Lower lobe of right lung (tissue), 2 donors: ENCODE data around the gene CDC14B. TPM values are rescaled to one million over a fixed set of nuclear protein-coding genes. Genes with fewer than 3 reads are reported as not detected.
A peak's percentile ranks its signal among the peaks of the same experiment; 100 is the strongest.

Source experiments
- ATAC-seq, 2 donors: fragments of 200-7000 bp; cut with Tn5 transposase; one replicate each; pipeline ENCODE4 v1.9.1; 2020 to 2022; ENCODE audit warnings: mild to moderate bottlenecking in 2 of 2, moderate library complexity in 2 of 2
- DNase-seq: peaks from one replicate; pipeline ENCODE4 v3.0.0-alpha.2; 2020
- H3K27ac ChIP-seq: fragments of 200-600 bp; one replicate; pipeline ENCODE4 v1.8.0; 2022
- H3K27me3 ChIP-seq: fragments of 200-600 bp; one replicate; pipeline ENCODE4 v1.8.0; 2022; ENCODE audit warnings: low read depth
- H3K36me3 ChIP-seq: fragments of 200-600 bp; one replicate; pipeline ENCODE4 v1.8.0; 2022; ENCODE audit warnings: mild to moderate bottlenecking
- H3K4me1 ChIP-seq: fragments of 200-600 bp; one replicate; pipeline ENCODE4 v1.8.0; 2022
- H3K4me3 ChIP-seq: fragments of 200-600 bp; one replicate; pipeline ENCODE4 v1.8.0; 2022; ENCODE audit warnings: mild to moderate bottlenecking
- H3K9me3 ChIP-seq: fragments of 200-600 bp; one replicate; pipeline ENCODE4 v1.8.0; 2022
- CTCF ChIP-seq: fragments of 200-600 bp; IDR thresholded peaks from one replicate; pipeline ENCODE4 v1.8.0; 2022; ENCODE audit warnings: antibody characterized with exemption, mild to moderate bottlenecking
- intact Hi-C: fragments of 100-400 bp; cut with DNase I; formaldehyde crosslinking; loops from one replicate; pipeline ENCODE4 v1.11.0; 2022
- total RNA-seq: library from RNA; stranded (reverse); fragmentation: NEBNext Ultra II Directional; extraction: Animal tissue kit (Norgen Biotek cat#: 25700); gene quantifications from one replicate; pipeline ENCODE4 v1.2.1, GENCODE V29; 2021
- donor health status: DM: no; HTN: yes; CAD: no; lungs with severe emphysema.

Gene CDC14B
- total RNA-seq, 1 donor from 2014 or later, result 16.0 TPM

DNA sequence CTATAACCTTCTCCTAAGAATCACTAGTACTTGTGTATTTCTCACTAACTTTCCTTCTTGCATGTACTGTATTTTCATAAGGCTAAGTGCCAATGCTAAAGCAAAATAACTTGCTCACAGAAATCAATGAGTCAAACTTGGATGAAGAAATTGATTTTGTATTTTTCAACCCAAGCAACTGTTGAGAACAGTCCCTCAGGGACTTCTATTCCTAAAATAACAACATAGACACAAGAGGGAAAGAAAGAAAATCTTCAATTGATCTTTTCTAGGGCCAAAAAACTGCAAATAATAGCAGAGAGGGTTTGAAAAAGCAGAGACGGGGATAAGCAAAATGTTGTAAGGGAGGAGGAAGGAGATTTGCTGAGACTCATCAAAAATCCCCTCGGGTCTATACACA, 99.9 kb downstream of the CDC14B start:
- Histone ChIP-seq H3K36me3 (no peaks in the 10 kb centered on the region), H3K27me3 (no peaks in the 10 kb centered on the region), H3K27ac (no peak overlapping the region), H3K9me3 (no peaks in the 10 kb centered on the region), H3K4me3 (no peak overlapping the region), H3K4me1 (peaks cover 8% of the 10 kb centered on the region)
- intact Hi-C loops, result no loop called here
- no peak for TF ChIP-seq CTCF
- DNase-seq, result no peak
- ATAC-seq, result no peak

GRCh38 chr9:96519095-96519494, 100.5 kb downstream of the CDC14B start:
- no peak for ATAC-seq
- Histone ChIP-seq H3K4me1 (peaks cover 11% of the 10 kb centered on the region), H3K9me3 (no peaks in the 10 kb centered on the region), H3K27me3 (no peaks in the 10 kb centered on the region), H3K36me3 (peaks cover 2% of the 10 kb centered on the region), H3K4me3 (no peak overlapping the region), H3K27ac (no peak overlapping the region)
- intact Hi-C loops, result no loop called here
- no peak for TF ChIP-seq CTCF
- DNase-seq, result no peak

GRCh38 chr9:96515621-96516470, 103.8 kb downstream of the CDC14B start:
- Histone ChIP-seq H3K4me3 (no peak overlapping the region), H3K27ac (peak overlapping the region; percentile 59), H3K27me3 (no peaks in the 10 kb centered on the region), H3K4me1 (peaks cover 19% of the 10 kb centered on the region), H3K9me3 (no peaks in the 10 kb centered on the region), H3K36me3 (peaks cover 8% of the 10 kb centered on the region)
- TF ChIP-seq CTCF, result no peak
- peak; percentile 37 to 56 for ATAC-seq
- intact Hi-C loops, result no loop called here
- no peak for DNase-seq

- ATAC-seq (no peak), DNase-seq (no peak)
- TF ChIP-seq CTCF, result no peak
- Histone ChIP-seq H3K27me3 (no peaks in the 10 kb centered on the region), H3K4me1 (peaks cover 19% of the 10 kb centered on the region), H3K9me3 (no peaks in the 10 kb centered on the region), H3K27ac (peak overlapping the region; percentile 59), H3K4me3 (no peak overlapping the region), H3K36me3 (peaks cover 8% of the 10 kb centered on the region)
- intact Hi-C loops, result no loop called here
These were observed 104.9 kb downstream of the CDC14B start for GRCh38 chr9:96514800-96515158.

DNA sequence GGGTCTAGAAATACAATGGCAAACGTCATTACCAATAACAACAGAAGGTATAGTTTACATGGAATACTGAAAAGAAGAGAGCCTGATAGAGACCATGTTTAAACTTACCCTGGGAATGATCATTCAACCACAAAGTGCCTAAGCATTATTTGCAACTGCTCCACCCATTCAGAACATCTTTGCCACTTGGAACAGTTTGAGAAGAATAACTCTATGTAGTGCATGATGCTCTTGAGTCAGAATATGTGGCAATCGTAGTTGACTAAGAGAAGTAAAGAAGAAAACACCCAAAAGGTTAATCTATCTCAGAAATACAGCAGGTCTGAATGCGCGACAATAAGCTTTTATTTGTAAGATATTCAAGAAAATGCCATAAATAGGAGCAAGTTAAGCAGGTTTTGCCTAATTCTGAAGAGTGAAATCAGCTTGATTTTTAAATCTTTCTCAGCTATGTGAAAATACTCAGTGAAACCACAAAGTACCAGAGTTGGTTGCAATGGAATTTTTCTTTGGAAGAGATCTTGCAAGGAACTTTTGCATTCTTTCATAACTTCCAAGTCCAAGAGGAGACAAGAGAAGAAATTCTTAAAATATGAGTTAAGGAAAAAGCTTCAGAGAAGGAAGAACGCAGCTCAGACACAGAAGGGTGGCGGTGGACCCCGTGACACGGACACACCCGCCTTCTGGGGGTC, 105.4 kb downstream of the CDC14B start:
- no peak for DNase-seq
- no peaks in the 10 kb centered on the region for H3K9me3 ChIP-seq
- ATAC-seq, result no peak
- H3K36me3 ChIP-seq, result peaks cover 8% of the 10 kb centered on the region
- H3K4me1 ChIP-seq, result peaks cover 19% of the 10 kb centered on the region
- intact Hi-C loops, result no loop called here
- H3K27ac ChIP-seq, result peak overlapping the region; percentile 59
- H3K4me3 ChIP-seq, result no peak overlapping the region
- TF ChIP-seq CTCF, result no peak
- H3K27me3 ChIP-seq, result no peaks in the 10 kb centered on the region
